Stimulated activated CD8-positive, alpha-beta memory T cell treated with anti-CD3 and anti-CD28 coated beads, Interleukin-15, amount 100 ng/mL, for 48 hours (primary cell): ENCODE measurements around the gene CAMSAP1.

Experiments
- DNase-seq, 2 donors: peaks; one replicate each; pipeline ENCODE4 v3.0.0-alpha.2; 2020; ENCODE audit warnings: low read depth in 2 of 2

Gene CAMSAP1

DNA sequence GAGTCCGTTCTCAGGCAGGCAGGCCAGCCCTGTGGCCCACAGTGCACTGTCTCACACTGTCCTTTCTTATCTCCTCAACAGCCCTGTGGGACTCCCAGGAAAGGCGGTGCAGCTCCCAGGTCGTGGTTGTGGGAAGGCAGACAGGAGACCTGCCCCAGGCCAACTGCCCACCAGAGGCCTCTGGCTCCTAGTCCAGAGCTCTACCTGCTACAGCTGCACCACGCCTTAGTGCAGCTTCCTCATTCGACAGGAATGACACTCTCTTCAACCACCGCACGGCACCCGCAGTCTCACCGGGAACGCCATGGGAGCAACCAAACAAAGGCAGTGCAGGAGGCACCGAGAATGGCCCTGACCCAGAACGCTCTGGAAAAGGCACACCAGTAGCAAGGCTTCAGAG, 25.3 kb downstream of the CAMSAP1 start:
- DNase-seq, result no peak

GRCh38 chr9:135880438-135880837, 26.9 kb downstream of the CAMSAP1 start:
- DNase-seq, result no peak

GRCh38 chr9:135879619-135880018, 27.7 kb downstream of the CAMSAP1 start:
- no peak for DNase-seq

- DNase-seq, result no peak
These were observed 28.1 kb downstream of the CAMSAP1 start for GRCh38 chr9:135879237-135879601.

DNA sequence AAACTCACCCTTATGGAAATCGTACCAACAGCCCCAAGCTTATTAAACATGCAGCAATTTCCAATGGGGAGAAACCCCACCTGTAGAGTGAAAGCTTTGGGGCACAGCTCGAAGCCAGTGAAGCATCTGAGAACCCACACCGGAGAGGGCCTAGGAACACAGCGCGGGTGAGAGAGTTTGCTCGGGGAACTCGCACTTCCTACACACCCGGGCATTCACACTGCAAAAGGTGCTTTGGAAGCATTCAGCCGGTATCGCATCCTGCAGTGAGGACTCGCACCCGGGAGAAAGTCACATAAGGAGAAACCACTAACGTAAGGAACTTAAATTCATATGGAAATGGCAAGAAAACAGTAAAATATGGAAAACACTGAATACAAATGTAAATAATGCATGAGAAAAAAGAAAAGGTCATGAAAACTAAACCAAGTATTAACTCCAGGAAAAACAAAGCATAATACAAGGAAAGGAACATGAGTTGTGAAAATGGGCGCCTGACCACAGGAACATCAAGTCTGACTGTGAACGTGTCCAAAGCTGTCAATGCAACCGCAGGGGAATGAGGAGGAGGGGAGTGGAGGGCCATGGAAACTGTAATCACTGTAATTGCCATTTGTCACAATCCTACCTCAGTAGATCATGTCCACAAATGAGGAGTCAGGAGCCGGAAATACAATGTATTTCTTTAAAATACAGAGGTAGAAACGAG, 28.7 kb downstream of the CAMSAP1 start:
- no peak for DNase-seq

- no peak for DNase-seq
These were observed 29.4 kb downstream of the CAMSAP1 start for GRCh38 chr9:135877791-135878527.

DNA sequence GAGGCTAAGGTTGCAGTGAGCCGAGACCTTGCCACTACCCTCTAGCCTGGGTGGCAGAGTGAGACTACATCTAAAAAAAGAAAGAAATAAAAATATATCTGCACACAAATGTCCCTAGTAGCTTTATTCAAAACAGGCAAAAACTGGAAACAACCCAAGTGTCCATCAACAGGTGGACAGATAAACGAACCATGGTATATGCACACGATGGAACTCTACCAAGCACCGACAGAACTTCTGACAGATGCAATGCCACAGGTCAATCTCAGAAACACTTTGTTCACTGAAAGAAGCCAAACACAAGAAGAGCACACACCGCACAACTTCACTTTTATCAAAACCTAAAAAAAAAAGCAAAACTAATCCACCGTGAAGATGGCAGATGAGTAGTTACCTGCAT, 30.4 kb downstream of the CAMSAP1 start:
- no peak for DNase-seq

- DNase-seq, result no peak
These were observed 32.5 kb downstream of the CAMSAP1 start for GRCh38 chr9:135874859-135875258.

DNA sequence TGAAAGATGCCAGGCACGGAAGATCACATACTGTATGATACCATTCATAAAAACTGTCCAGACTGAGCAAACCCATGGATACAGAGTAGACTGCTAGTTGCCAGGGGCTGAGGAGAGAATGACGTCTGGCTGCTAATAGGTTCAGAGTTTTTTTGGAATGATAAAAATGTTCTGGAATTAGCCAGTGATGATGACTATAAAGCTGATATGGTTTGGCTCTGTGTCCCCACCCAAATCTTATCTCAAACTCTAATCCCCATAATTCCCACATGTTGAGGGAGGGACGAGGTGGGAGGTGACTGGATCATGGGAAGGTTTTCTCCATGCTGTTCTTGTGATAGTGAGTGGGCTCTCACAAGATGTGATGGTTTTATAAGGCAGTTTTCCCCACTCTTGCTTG, 37.4 kb downstream of the CAMSAP1 start:
- no peak for DNase-seq

- no peak for DNase-seq
These were observed 41.8 kb downstream of the CAMSAP1 start for GRCh38 chr9:135865531-135865930.

- peak; percentile 23 to 30 for DNase-seq
These were observed 42.8 kb downstream of the CAMSAP1 start for GRCh38 chr9:135864447-135865049.

GRCh38 chr9:135862809-135863208, 44.5 kb downstream of the CAMSAP1 start:
- DNase-seq, result no peak

- no peak for DNase-seq
These were observed 48.7 kb downstream of the CAMSAP1 start for GRCh38 chr9:135858491-135859185.

- DNase-seq, result no peak
These were observed 49.5 kb downstream of the CAMSAP1 start for GRCh38 chr9:135857843-135858242.

DNA sequence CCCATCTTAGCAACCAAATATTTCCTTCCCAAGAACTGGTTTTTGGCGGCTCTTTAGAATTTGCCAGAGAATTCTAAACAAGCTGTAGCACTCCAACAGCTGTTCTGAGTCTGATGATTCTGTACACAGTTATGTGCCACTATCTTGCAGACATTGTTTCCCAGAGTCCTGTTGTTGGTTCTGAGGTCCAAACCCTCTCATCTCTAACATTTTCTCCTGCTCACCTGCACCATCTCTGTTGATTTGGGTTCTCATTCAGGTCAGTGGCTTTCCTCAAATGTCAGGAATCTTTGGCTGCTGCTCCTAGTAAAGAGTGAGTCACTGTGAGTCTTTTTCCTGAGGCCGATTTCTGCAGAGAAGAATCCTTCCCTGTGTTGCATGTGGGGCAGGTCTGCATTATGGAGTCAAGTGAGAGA, 50.0 kb downstream of the CAMSAP1 start:
- DNase-seq, result no peak

DNA sequence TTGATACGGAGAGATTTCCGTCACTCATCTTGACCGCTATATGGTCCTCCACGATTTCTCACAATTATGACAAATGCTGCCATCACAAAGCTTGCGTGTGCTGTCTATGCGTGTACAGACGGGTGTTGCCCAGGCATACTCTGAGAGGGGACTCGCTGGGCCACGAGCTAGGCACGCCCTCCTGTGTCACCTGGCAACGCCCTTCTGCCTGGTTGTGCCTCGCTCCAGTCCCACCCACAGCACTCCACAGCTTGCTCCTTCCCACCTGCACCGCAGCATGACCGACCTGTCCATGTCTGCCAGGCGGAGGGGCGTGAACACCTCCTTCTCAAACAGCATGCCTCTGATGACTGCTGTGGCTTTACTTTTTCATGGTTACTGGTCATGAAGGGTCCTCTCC, 55.6 kb downstream of the CAMSAP1 start:
- no peak for DNase-seq

DNA sequence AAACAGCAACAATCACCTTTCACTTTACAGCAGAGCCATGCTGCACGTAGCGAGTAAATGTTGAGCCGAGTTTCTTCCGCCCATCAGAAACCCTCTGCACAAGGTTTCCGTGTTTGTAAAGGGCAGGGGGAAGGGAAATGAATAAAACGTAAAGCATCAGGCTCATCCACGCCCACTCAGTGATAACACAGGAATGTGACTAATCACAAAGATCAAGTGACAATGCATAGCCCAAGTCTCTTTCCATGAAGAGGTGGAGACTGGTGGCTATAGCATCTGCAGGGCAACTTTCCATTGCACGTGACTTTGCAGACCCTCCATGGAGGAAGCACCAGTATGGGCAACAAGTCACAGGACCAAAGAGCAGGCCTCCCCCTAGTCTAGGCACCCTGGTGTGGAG, 56.6 kb downstream of the CAMSAP1 start:
- no peak for DNase-seq

DNA sequence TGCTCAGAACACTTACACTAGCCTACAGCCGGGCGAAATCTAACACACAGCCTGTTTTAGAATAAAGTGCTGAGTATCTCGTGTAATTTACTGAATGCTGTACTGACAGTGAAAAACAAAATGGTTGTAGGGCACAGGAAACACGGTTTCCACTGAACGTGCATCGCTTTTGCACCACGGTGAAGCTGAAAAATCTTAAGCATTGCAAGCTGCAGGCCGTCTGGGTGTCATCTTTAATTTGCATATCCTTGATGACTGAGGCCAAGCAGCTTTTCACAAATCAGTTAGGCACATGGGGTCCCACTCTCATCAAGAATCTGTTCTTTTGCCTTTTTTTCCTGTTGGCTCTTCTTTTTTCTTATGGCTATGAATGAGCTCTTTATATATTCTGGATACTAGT, 58.2 kb downstream of the CAMSAP1 start:
- DNase-seq, result no peak

- DNase-seq, result no peak
These were observed 58.9 kb downstream of the CAMSAP1 start for GRCh38 chr9:135848341-135849047.

- DNase-seq, result no peak
These were observed 59.5 kb downstream of the CAMSAP1 start for GRCh38 chr9:135847833-135848232.

GRCh38 chr9:135840539-135840938, 66.8 kb downstream of the CAMSAP1 start:
- DNase-seq, result no peak

GRCh38 chr9:135840107-135840506, 67.2 kb downstream of the CAMSAP1 start:
- no peak for DNase-seq
